H1 (cell line): Measurements from ENCODE around the gene MCCD1. TPM values are rescaled to one million over a fixed set of nuclear protein-coding genes. Genes with fewer than 3 reads are reported as not detected.
A peak's percentile ranks its signal among the peaks of the same experiment; 100 is the strongest.

Source experiments
- CTCF ChIA-PET: fragments of 300-600 bp; sonication (Branson Sonifier 250); formaldehyde crosslinking; loops from one replicate; lab custom pipeline; 2021; ENCODE audit not compliant: partially characterized antibody; lab: Charles Lee
- POLR2A ChIA-PET: fragments of 300-600 bp; sonication (Branson Sonifier 250); formaldehyde crosslinking; loops from one replicate; lab custom pipeline; 2021; ENCODE audit warnings: inconsistent platforms; ENCODE audit not compliant: partially characterized antibody; lab: Charles Lee
- DNase-seq, 2 experiments: peaks; one replicate each; pipeline versions ENCODE4 v3.0.0 to v3.0.0-alpha.2; 2010 to 2022; ENCODE audit warnings: low spot score in 2 of 2, low read depth in 1 of 2, mixed read lengths in 1 of 2
- FAIRE-seq: peaks from 2 replicates; lab custom pipeline; 2011; peaks lifted over from hg19 to GRCh38; lab: Jason Lieb, UNC
- H2AFZ ChIP-seq: 2 replicates; pipeline ENCODE4 v1.8.1; 2012; ENCODE audit warnings: low read length, inconsistent platforms
- H2AK5ac ChIP-seq: 2 replicates; pipeline ENCODE4 v1.6.1; 2013; ENCODE audit warnings: low read depth, low read length
- H2BK120ac ChIP-seq: replicated peaks from 2 replicates; pipeline ENCODE3; 2013; ENCODE audit warnings: low read depth, low read length, inconsistent platforms
- H2BK12ac ChIP-seq: 2 replicates; pipeline ENCODE4 v1.6.1; 2013; ENCODE audit warnings: low read depth, low read length
- H2BK15ac ChIP-seq: 2 replicates; pipeline ENCODE4 v1.6.1; 2013; ENCODE audit warnings: low read length
- H2BK20ac ChIP-seq: 2 replicates; pipeline ENCODE4 v1.6.1; 2013; ENCODE audit warnings: low read length
- H2BK5ac ChIP-seq: 2 replicates; pipeline ENCODE4 v1.6.1; 2013; ENCODE audit warnings: low read depth, low read length
- H3K14ac ChIP-seq: 2 replicates; pipeline ENCODE4 v1.6.1; 2013; ENCODE audit warnings: inconsistent platforms; ENCODE audit not compliant: insufficient read length
- H3K18ac ChIP-seq: 2 replicates; pipeline ENCODE4 v1.6.1; 2013; ENCODE audit warnings: low read length; ENCODE audit errors: extremely low read depth
- H3K23ac ChIP-seq: 2 replicates; pipeline ENCODE4 v1.6.1; 2013; ENCODE audit warnings: inconsistent platforms; ENCODE audit not compliant: insufficient read length
- H3K23me2 ChIP-seq: 2 replicates; pipeline ENCODE4 v1.6.1; 2013; ENCODE audit warnings: low read depth, low read length
- H3K27ac ChIP-seq: 2 replicates; pipeline ENCODE4 v1.6.1; 2011; ENCODE audit warnings: low read depth, low read length, inconsistent platforms
- H3K27me3 ChIP-seq, 4 experiments: replicated peaks in 1 of 4; 1 replicate in 1 of 4; 2 replicates in 3 of 4; pipeline versions ENCODE4 v1.6.1 to v1.8.1; 2011 to 2013; ENCODE audit warnings: low read length in 3 of 4, mild to moderate bottlenecking in 3 of 4, inconsistent platforms in 2 of 4, mixed read lengths in 2 of 4, moderate library complexity in 1 of 4; ENCODE audit not compliant: control insufficient read depth in 3 of 4, insufficient read depth in 3 of 4; ENCODE audit errors: extremely low read depth in 1 of 4
- H3K36me3 ChIP-seq, 4 experiments: 2 replicates each; pipeline versions ENCODE4 v1.6.1 to v1.8.1; 2011 to 2013; ENCODE audit warnings: mild to moderate bottlenecking in 4 of 4, low read length in 3 of 4, moderate library complexity in 2 of 4, control low read depth in 1 of 4, inconsistent platforms in 1 of 4; ENCODE audit not compliant: insufficient read depth in 4 of 4, control insufficient read depth in 2 of 4
- H3K4ac ChIP-seq: replicated peaks from 2 replicates; pipeline ENCODE3; 2013; ENCODE audit warnings: low read length, low read depth, mixed read lengths, inconsistent platforms; ENCODE audit not compliant: insufficient read length
- H3K4me1 ChIP-seq, 4 experiments: replicated peaks in 1 of 4; 1 replicate in 1 of 4; 2 replicates in 3 of 4; pipeline versions ENCODE4 v1.6.1 to v1.8.1; 2011 to 2013; ENCODE audit warnings: low read length in 3 of 4, inconsistent platforms in 2 of 4, mixed read lengths in 1 of 4; ENCODE audit not compliant: insufficient read depth in 4 of 4, control insufficient read depth in 3 of 4
- H3K4me2 ChIP-seq, 2 experiments: 2 replicates each; pipeline versions ENCODE4 v1.6.1 to v1.8.1; 2011 to 2013; ENCODE audit warnings: low read depth in 2 of 2, low read length in 2 of 2, control low read depth in 1 of 2, inconsistent platforms in 1 of 2, mild to moderate bottlenecking in 1 of 2; ENCODE audit not compliant: insufficient read depth in 1 of 2
- H3K4me3 ChIP-seq, 4 experiments: fragments of 200-600, 300-600 bp in 1 of 4; sonication (generic), shearing (Covaris generic), sonication (Bioruptor Twin) in 1 of 4; 2 replicates each; pipeline versions ENCODE4 v1.5.1 to v1.8.1; 2011 to 2016; ENCODE audit warnings: low read length in 4 of 4, low read depth in 3 of 4, control low read depth in 2 of 4, inconsistent platforms in 2 of 4, mild to moderate bottlenecking in 2 of 4, mixed read lengths in 1 of 4, moderate library complexity in 1 of 4; ENCODE audit not compliant: insufficient read depth in 2 of 4; ENCODE audit errors: extremely low read depth in 1 of 4
- H3K56ac ChIP-seq: replicated peaks from 2 replicates; pipeline ENCODE3; 2013; ENCODE audit warnings: low read depth, mild to moderate bottlenecking, mixed read lengths, low read length, inconsistent platforms; ENCODE audit not compliant: insufficient read length
- H3K79me1 ChIP-seq: 2 replicates; pipeline ENCODE4 v1.6.1; 2013; ENCODE audit warnings: low read depth, low read length, control low read depth
- H3K79me2 ChIP-seq, 2 experiments: 2 replicates each; pipeline versions ENCODE4 v1.6.1 to v1.8.1; 2012 to 2013; ENCODE audit warnings: low read length in 2 of 2, mild to moderate bottlenecking in 2 of 2, inconsistent platforms in 1 of 2; ENCODE audit not compliant: insufficient read depth in 2 of 2, control insufficient read depth in 1 of 2
- H3K9ac ChIP-seq, 4 experiments: replicated peaks in 1 of 4; 1 replicate in 1 of 4; 2 replicates in 3 of 4; pipeline versions ENCODE4 v1.6.1 to v1.8.1; 2011 to 2013; ENCODE audit warnings: low read depth in 3 of 4, low read length in 3 of 4, control low read depth in 2 of 4, mild to moderate bottlenecking in 2 of 4, moderate library complexity in 2 of 4, inconsistent platforms in 1 of 4; ENCODE audit errors: extremely low read depth in 1 of 4
- H3K9me3 ChIP-seq, 2 experiments: 2 replicates each; pipeline versions ENCODE4 v1.6.1 to v1.8.1; 2012 to 2013; ENCODE audit warnings: mild to moderate bottlenecking in 2 of 2, moderate library complexity in 2 of 2, control low read depth in 1 of 2, inconsistent platforms in 1 of 2, low read depth in 1 of 2, low read length in 1 of 2, mixed read lengths in 1 of 2; ENCODE audit not compliant: insufficient read depth in 2 of 2
- H4K20me1 ChIP-seq, 2 experiments: replicated peaks in 1 of 2; 2 replicates each; pipeline versions ENCODE3 to v1.8.1; 2011 to 2013; ENCODE audit warnings: inconsistent platforms in 2 of 2, low read length in 2 of 2, mild to moderate bottlenecking in 1 of 2; ENCODE audit not compliant: insufficient read depth in 2 of 2, control insufficient read depth in 1 of 2
- H4K5ac ChIP-seq: 2 replicates; pipeline ENCODE4 v1.6.1; 2013; ENCODE audit warnings: low read length, low read depth, mixed read lengths, inconsistent platforms; ENCODE audit not compliant: insufficient read length
- H4K8ac ChIP-seq: 2 replicates; pipeline ENCODE4 v1.8.0; 2013; ENCODE audit warnings: mild to moderate bottlenecking, moderate library complexity, low read length, inconsistent platforms; ENCODE audit not compliant: insufficient read depth; ENCODE audit errors: extremely low read depth
- H4K91ac ChIP-seq: replicated peaks from 2 replicates; pipeline ENCODE3; 2013; ENCODE audit warnings: low read length, mixed read lengths, inconsistent platforms; ENCODE audit not compliant: insufficient read length
- ATF3 ChIP-seq: IDR thresholded peaks from 2 replicates; pipeline ENCODE4 v1.6.1; 2011; ENCODE audit warnings: low read depth, mild to moderate bottlenecking, low read length; ENCODE audit not compliant: insufficient read depth
- HDAC2 ChIP-seq, 2 experiments: fragments of 300-600 bp in 1 of 2; sonication (generic) in 1 of 2; IDR thresholded peaks; 2 replicates each; pipeline ENCODE4 v1.6.1; 2011 to 2012; ENCODE audit warnings: low read depth in 2 of 2, low read length in 2 of 2, mild to moderate bottlenecking in 2 of 2, moderate library complexity in 2 of 2, borderline replicate concordance in 1 of 2, inconsistent platforms in 1 of 2
- MAFK ChIP-seq: IDR thresholded peaks from 2 replicates; pipeline ENCODE4 v1.6.1; 2012; ENCODE audit warnings: low read depth, mild to moderate bottlenecking, improper control_type of control experiment, low read length
- NANOG ChIP-seq: IDR thresholded peaks from 2 replicates; pipeline ENCODE4 v1.6.1; 2011; ENCODE audit warnings: low read length, low read depth, mild to moderate bottlenecking, inconsistent platforms; ENCODE audit not compliant: insufficient read depth, poor library complexity, severe bottlenecking
- POLR2A ChIP-seq, 2 experiments: IDR thresholded peaks; 1 replicate in 1 of 2; 2 replicates in 1 of 2; pipeline ENCODE4 v1.6.1; 2011; ENCODE audit warnings: low read depth in 2 of 2, low read length in 2 of 2, mild to moderate bottlenecking in 2 of 2; ENCODE audit errors: control extremely low read depth in 1 of 2
- SAP30 ChIP-seq: fragments of 300-600 bp; sonication (generic); IDR thresholded peaks from 2 replicates; pipeline ENCODE4 v1.7.1; 2012; ENCODE audit warnings: low read length, moderate library complexity, mild to moderate bottlenecking, inconsistent platforms; ENCODE audit not compliant: insufficient read depth, insufficient replicate concordance
- SP1 ChIP-seq: IDR thresholded peaks from 2 replicates; pipeline ENCODE4 v1.6.1; 2011; ENCODE audit warnings: low read depth, low read length
- SUZ12 ChIP-seq: fragments of 200-600 bp; sonication (generic); IDR thresholded peaks from 2 replicates; pipeline ENCODE4 v1.6.1; 2012; ENCODE audit warnings: mild to moderate bottlenecking, inconsistent platforms, low read length, moderate library complexity, mixed read lengths
- TBP ChIP-seq: IDR thresholded peaks from 2 replicates; pipeline ENCODE4 v1.6.1; 2011; ENCODE audit warnings: low read depth, low read length, improper control_type of control experiment
- TCF12 ChIP-seq: IDR thresholded peaks from 2 replicates; pipeline ENCODE4 v1.6.1; 2011; ENCODE audit warnings: low read depth, mild to moderate bottlenecking, low read length
- WGBS, 2 experiments: shearing (Covaris generic) in 1 of 2; methylation state at CpG; one replicate each; pipeline versions ENCODE4 v1.1.6 to v1.1.7; 2013 to 2015; ENCODE audit warnings: low lambda C conversion rate in 2 of 2, mixed read lengths in 2 of 2, inconsistent platforms in 1 of 2, low coverage in 1 of 2, missing lambda C conversion rate in 1 of 2; ENCODE audit not compliant: insufficient replicate concordance in 2 of 2, insufficient coverage in 1 of 2, insufficient read length in 1 of 2; ENCODE audit errors: extremely low coverage in 1 of 2, missing lambda C conversion rate in 1 of 2; 5-methylcytosine and 5-hydroxymethylcytosine counted together
- polyA plus RNA-seq, 7 experiments: library from polyadenylated mRNA; depleted of rRNA in 3 of 7; stranded (reverse) in 5 of 7; unstranded in 2 of 7; fragments of >200 nt in 5 of 7; fragments of 200-250 nt in 2 of 7; gene quantifications; 1 replicate in 5 of 7; 2 replicates in 1 of 7; 4 replicates in 1 of 7; pipeline versions ENCODE4 v1.2.1 to v1.2.3, GENCODE V29; 2011 to 2013; ENCODE audit warnings: missing spikeins in 2 of 7, mixed read lengths in 2 of 7
- total RNA-seq: library from RNA; stranded (reverse); fragmentation: NEBNext Ultra II Directional; extraction: Animal tissue kit (Norgen Biotek cat#: 25700); gene quantifications from 2 replicates; pipeline ENCODE4 v1.2.1, GENCODE V29; 2021

The MCCD1 gene
- total and polyA plus RNA-seq, 2 of the 8 experiments (the other 6 are each of a cell fraction or from before 2014, with no cell fraction given), result not detected

DNA sequence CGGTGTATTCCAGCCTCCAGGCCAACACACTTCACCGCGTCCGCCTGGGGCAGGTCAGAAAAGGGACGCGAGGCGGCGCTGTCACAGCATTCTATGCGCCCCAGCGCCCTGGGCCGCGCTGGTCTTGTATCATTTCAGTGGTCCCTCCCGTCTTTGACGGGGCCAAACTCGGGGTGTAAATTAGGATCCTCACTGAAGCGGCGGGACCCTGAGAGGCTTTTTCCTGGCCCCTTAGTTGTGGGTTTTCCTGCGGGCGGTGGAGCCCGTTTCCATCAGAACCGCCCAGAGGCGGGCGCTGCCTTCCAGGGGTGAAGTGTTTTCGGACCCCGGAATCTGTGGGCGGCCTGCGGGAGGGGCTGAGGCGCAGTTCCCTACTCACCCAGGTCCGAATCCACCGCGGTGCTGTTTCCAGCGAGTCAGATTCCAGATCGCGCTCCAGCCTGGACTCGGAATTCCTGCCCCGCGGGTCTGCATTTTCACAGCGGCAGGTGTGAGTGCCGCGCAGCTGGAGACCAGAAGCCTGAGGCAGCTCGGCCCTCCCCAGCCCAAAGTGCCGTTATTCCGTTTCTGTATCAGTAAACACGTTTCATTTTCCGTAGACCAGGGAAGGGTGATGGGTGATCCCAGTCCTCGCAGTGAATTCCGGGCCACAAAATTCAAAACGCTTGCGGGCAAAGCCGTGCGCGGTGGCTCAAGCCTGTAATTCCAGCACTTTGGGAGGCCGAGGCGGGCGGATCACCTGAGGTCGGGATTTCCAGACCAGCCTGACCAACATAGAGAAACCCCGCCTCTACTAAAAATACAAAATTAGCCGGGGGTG lies 34.7 kb upstream of the MCCD1 start:
- Histone ChIP-seq H2AFZ (no peak overlapping the region), H4K91ac (no peak overlapping the region), H3K79me2 (no peaks in the 10 kb centered on the region; a peak in 1 of 4 replicates), H3K27me3 (peaks cover 0 to 15% (median 9%) of the 10 kb centered on the region in 4 experiments; a peak in 6 of 7 replicates), H2AK5ac (no peak overlapping the region), H3K9me3 (no peaks in the 10 kb centered on the region), H3K27ac (no peak overlapping the region), H3K4ac (no peak overlapping the region), H3K4me2 (peak overlapping the region; percentile 74 to 82), H3K56ac (no peak overlapping the region), H3K4me3 (peak overlapping the region; percentile 48 to 70 (median 64)), H2BK15ac (no peak overlapping the region), H4K20me1 (no peaks in the 10 kb centered on the region), H3K79me1 (no peaks in the 10 kb centered on the region), H3K14ac (no peak overlapping the region), H4K8ac (no peak overlapping the region), H3K23ac (no peak overlapping the region), H2BK12ac (no peak overlapping the region), H3K9ac (peak overlapping the region in 3 of 4 experiments; percentile 1 to 33 (median 2); a peak in 3 of 7 replicates), H2BK120ac (no peak overlapping the region), H3K18ac (no peak overlapping the region; the same call in 1 of the 2 replicates), H2BK20ac (no peak overlapping the region), H2BK5ac (peak overlapping the region; percentile 52; the same call in 1 of the 2 replicates), H4K5ac (no peak overlapping the region), H3K23me2 (peaks cover 8% of the 10 kb centered on the region; the same call in 1 of the 2 replicates), H3K4me1 (peaks cover 0 to 12% (median 5%) of the 10 kb centered on the region in 4 experiments; a peak in 6 of 7 replicates), H3K36me3 (no peaks in the 10 kb centered on the region)
- FAIRE-seq (no peak), DNase-seq (peak in 1 of 2 experiments; percentile 92)
- ChIA-PET CTCF (interaction anchor here (0.7 to 1.9 kb wide), 14 partner anchors 11 to 712 kb away, joined by 3 to 8 read pairs (median 4); no protein-coding TSS in a partner anchor), POLR2A (interaction anchor here (0.5 to 8.2 kb wide), 11 partner anchors 9 to 123 kb away, joined by 3 to 136 read pairs (median 3); partner anchors contain the start of genes ATP6V1G2, DDX39B, MICA and NFKBIL1)
- WGBS, 2 experiments, result 2% methylated on average over 58 of the region's 58 CpGs; no CpG with 5 or more reads in 1 of the 2 experiments
- TF ChIP-seq SP1, result 0 out of 2 replicates have a peak, but pooled peaks have one; percentile 36
- TF ChIP-seq POLR2A (IDR thresholded peaks at IDR 0.05; ENCODE audit: control extremely low read depth in 1 of 2, low read depth in 2 of 2, low read length in 2 of 2), result peak in 1 of 2 experiments; percentile 36; a peak in 1 of 3 replicates
- TF ChIP-seq HDAC2 (IDR thresholded peaks at IDR 0.05; ENCODE audit: borderline replicate concordance in 1 of 2, low read depth in 2 of 2, low read length in 2 of 2), result 0 out of 4 replicates have a peak, but pooled peaks of 1 of the 2 experiments have one; percentile 42
- TF ChIP-seq NANOG, result peak; percentile 65
- 0 out of 2 replicates have a peak, but pooled peaks have one; percentile 9 for TF ChIP-seq TCF12
- no peak for TF ChIP-seq SUZ12
- no peak for TF ChIP-seq TBP
- peak; percentile 24 for TF ChIP-seq SAP30
- TF ChIP-seq ATF3, result no peak
- TF ChIP-seq MAFK, result no peak
